ENCODE measurements around the gene UBTF.

The UBTF gene

GRCh38 chr17:44219616-44220212, at the start of gene UBTF:
UBTF (minus strand) TSS chr17:44219675; CDS start chr17:44218229, 1,446 bp downstream.
- peak; percentile 76 for DNase-seq (ENCODE audit: low spot score)

GRCh38 chr17:44268709-44269534, 49.4 kb upstream of the UBTF start:
- no peak for DNase-seq (ENCODE audit: low spot score)

- no peak for DNase-seq (ENCODE audit: low spot score)
Measured at GRCh38 chr17:44267818-44268490, 48.5 kb upstream of the UBTF start, which contains the start of gene SLC4A1. SLC4A1 (minus strand) TSS chr17:44268135; CDS start chr17:44262866, 5,269 bp downstream.

- no peak for DNase-seq (ENCODE audit: low spot score)
Measured at GRCh38 chr17:44267165-44267455, 47.6 kb upstream of the UBTF start.

GRCh38 chr17:44266402-44267164, 47.1 kb upstream of the UBTF start:
- no peak for DNase-seq (ENCODE audit: low spot score)

- no peak for DNase-seq (ENCODE audit: low spot score)
Measured at GRCh38 chr17:44263345-44263902, 43.9 kb upstream of the UBTF start.

GRCh38 chr17:44262654-44263225, 43.3 kb upstream of the UBTF start:
- no peak for DNase-seq (ENCODE audit: low spot score)

GRCh38 chr17:44260296-44260695, 40.8 kb upstream of the UBTF start:
- DNase-seq (ENCODE audit: low spot score): no peak

GRCh38 chr17:44258811-44259351, 39.4 kb upstream of the UBTF start:
- no peak for DNase-seq (ENCODE audit: low spot score)

GRCh38 chr17:44257815-44258760, 38.6 kb upstream of the UBTF start:
- DNase-seq (ENCODE audit: low spot score): no peak

GRCh38 chr17:44256671-44257070, 37.2 kb upstream of the UBTF start:
- DNase-seq (ENCODE audit: low spot score): no peak

GRCh38 chr17:44255915-44256314, 36.4 kb upstream of the UBTF start:
- no peak for DNase-seq (ENCODE audit: low spot score)

- DNase-seq (ENCODE audit: low spot score): no peak
Measured at GRCh38 chr17:44254361-44255095, 35.1 kb upstream of the UBTF start.

GRCh38 chr17:44253006-44253405, 33.5 kb upstream of the UBTF start:
- no peak for DNase-seq (ENCODE audit: low spot score)

GRCh38 chr17:44251062-44251461, 31.6 kb upstream of the UBTF start:
- no peak for DNase-seq (ENCODE audit: low spot score)

GRCh38 chr17:44249501-44250246, 30.2 kb upstream of the UBTF start:
- no peak for DNase-seq (ENCODE audit: low spot score)

GRCh38 chr17:44247876-44248736, 28.6 kb upstream of the UBTF start:
- no peak for DNase-seq (ENCODE audit: low spot score)

GRCh38 chr17:44247440-44247841, 28.0 kb upstream of the UBTF start:
- no peak for DNase-seq (ENCODE audit: low spot score)
